GM21367 (cell line): ENCODE results near the gene GAGE10.
"Not testable (repeated sequence)": the region's sequence is repeated elsewhere in the genome, so short reads cannot be mapped to it uniquely, and the experiment has no call there.

ENCODE experiments used
- ATAC-seq: cut with Tn5 transposase; IDR thresholded peaks from one replicate; pipeline ENCODE4 v1.9.1; 2021; ENCODE audit not compliant: unreplicated experiment

GAGE10 gene

DNA sequence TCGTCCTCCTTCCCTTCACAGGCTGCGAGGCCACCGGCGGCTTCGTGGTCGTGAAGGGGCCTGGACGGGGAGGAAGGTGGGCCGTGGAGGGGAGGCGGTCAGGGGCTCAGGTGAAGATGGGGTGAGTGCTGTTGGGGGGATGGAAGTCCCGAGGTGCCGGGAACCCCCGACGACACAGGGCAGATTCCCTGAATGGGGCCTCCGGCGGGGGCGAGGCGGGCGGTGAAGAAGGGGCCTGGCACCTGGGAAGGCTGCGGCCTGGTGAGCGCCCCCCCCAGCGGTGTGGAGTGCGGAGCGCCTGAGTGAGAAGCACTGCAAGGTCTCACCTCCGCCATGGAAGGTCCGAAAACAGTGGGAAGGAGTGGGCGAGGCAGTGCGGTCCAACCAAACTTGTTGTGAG lies 18.8 kb downstream of the GAGE10 start:
- ATAC-seq, result not testable (repeated sequence)

DNA sequence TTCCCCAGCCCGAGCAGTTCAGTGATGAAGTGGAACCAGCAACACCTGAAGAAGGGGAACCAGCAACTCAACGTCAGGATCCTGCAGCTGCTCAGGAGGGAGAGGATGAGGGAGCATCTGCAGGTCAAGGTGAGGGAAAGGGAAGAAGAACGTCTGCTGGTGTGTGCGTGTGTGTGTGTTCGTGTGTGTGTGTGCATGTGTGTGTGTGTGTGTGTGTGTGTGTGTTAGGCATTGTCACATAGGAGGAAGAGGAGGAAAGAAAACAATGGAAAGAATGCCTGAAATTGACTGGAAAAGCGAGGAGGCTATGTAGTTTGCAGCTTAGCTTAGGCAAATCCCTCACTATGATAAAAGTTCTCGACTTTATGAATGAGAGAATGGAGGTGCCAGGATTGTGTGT lies 20.3 kb downstream of the GAGE10 start:
- ATAC-seq, result not testable (repeated sequence)

- ATAC-seq, result not testable (repeated sequence)
These were observed 27.0 kb downstream of the GAGE10 start for GRCh38 chrX:49330421-49330820.

DNA sequence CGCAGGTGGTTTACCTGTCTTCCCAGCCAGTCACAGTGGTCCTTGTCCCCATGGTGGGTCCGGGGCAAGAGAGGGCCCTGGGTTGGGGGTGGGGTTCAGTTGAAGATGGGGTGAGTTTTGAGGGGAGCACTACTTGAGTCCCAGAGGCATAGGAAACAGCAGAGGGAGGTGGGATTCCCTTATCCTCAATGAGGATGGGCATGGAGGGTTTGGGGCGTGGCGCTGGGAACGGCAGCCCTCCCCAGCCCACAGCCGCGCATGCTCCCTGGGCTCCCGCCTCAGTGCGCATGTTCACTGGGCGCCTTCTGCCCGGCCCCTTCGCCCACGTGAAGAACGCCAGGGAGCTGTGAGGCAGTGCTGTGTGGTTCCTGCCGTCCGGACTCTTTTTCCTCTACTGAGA lies 27.8 kb downstream of the GAGE10 start, which contains the start of gene GAGE13:
TSS of gene GAGE13 (plus strand) at position 301 of the 400 bp plus-strand sequence. CDS start 1,156 bp downstream, outside the sequence.
- ATAC-seq, result not testable (repeated sequence)

DNA sequence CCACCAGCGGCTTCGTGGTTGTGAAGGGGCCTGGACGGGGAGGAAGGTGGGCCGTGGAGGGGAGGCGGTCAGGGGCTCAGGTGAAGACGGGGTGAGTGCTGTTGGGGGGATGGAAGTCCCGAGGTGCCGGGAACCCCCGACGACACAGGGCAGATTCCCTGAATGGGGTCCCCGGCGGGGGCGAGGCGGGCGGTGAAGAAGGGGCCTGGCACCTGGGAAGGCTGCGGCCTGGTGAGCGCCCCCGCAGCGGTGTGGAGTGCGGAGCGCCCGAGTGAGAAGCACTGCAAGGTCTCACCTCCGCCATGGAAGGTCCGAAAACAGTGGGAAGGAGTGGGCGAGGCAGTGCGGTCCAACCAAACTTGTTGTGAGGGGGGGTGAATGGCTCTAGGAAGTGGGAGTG lies 28.4 kb downstream of the GAGE10 start:
- not testable (repeated sequence) for ATAC-seq

GRCh38 chrX:49341449-49341848 lies 38.0 kb downstream of the GAGE10 start:
- not testable (repeated sequence) for ATAC-seq

DNA sequence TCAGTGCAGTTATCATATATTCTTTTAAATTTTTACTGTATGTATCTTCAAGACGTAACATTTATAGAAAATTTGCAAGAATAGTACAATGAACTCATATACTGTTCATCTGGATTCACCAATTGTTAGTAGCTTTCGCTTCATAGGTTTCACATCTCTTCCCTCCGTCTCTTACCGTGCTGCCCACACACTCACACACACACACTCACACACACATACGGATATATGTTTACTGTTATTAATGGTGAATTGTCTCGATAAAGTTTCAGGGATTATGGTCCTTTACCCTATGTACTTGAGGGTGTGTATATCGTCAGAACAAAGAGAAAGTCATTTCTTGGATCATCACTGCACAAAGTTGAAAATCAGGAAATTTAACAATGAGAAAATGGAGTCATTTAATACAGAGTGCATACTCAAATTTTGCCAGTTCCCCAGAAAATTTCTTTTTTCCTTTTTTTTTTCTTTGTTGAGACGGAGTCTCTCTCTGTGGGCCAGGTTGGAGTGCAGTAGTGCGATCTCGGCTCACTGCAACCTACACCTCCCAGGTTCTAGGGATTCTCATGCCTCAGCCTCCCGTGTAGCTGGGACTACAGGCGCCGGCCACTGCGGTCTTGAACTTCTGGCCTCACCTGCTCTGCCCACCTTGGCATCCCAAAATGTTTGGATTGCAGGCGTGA lies 41.2 kb downstream of the GAGE10 start:
- ATAC-seq, result not testable (repeated sequence)

DNA sequence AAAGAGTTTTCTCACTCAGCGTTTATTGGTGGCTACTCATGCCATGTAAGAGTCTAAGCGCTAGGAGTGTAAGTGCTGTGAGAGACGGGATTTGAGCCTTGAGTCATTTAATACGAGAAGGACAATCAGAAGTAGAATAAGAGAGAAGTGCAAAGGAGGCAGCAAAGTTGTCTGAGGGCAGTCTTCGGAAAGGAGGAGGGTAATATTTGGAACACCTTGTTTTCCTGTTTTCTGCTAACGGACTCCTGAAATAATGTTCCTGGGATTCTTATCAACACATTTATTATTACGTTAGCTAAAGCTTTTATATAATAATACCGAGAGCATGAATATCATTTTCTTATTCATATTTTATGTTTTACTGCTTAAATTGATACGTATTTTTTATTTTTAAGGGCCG lies 42.0 kb downstream of the GAGE10 start:
- not testable (repeated sequence) for ATAC-seq

DNA sequence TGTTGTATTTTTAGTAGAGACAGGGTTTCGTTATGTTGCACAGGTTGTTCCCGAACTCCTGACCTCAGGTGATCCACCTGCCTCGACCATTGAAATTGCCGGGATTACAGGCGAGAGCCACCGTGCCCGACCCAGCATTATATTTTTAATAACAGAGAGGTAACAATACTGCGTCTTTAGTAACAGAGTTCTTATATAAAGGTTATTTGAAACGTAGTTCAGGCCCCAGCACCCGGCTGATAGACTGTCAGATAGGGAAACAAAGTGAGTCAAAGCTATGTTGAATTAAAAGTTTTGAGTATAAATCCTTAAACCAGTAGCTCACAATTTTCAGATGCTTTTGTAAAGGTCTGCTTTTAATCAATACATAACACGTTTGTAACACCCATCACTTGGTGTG lies 42.7 kb downstream of the GAGE10 start:
- ATAC-seq, result not testable (repeated sequence)
